Calu3 (cell line): ENCODE measurements around the gene ETV7. TPM values are rescaled to one million over a fixed set of nuclear protein-coding genes. Genes with fewer than 3 reads are reported as not detected.

ENCODE experiments used
- BruUV-seq: library from RNA; stranded (reverse); fragments of 400-500 nt; replicated peaks from 2 replicates; lab custom pipeline; 2021; lab: Mats Ljungman, UMichigan
- CTCF ChIA-PET: fragments of 300-600 bp; sonication (Branson Sonifier 250); formaldehyde crosslinking; loops from one replicate; lab custom pipeline; 2022; ENCODE audit warnings: antibody characterized with exemption; lab: Charles Lee
- DNase-seq: peaks from one replicate; pipeline ENCODE4 v3.0.0; 2022
- H3K27ac Mint-ChIP-seq: one replicate; pipeline ENCODE4 v1.8.0; 2022; ENCODE audit warnings: mixed read lengths; ENCODE audit not compliant: unreplicated experiment
- H3K27me3 Mint-ChIP-seq: one replicate; pipeline ENCODE4 v1.8.0; 2022; ENCODE audit warnings: mixed read lengths; ENCODE audit not compliant: unreplicated experiment
- H3K36me3 Mint-ChIP-seq: one replicate; pipeline ENCODE4 v1.8.0; 2022; ENCODE audit warnings: mild to moderate bottlenecking, moderate library complexity, mixed read lengths; ENCODE audit not compliant: insufficient read depth, unreplicated experiment
- H3K4me1 Mint-ChIP-seq: one replicate; pipeline ENCODE4 v1.8.0; 2022; ENCODE audit warnings: mild to moderate bottlenecking, low read depth, mixed read lengths; ENCODE audit not compliant: unreplicated experiment
- H3K4me3 Mint-ChIP-seq: one replicate; pipeline ENCODE4 v1.8.0; 2022; ENCODE audit warnings: mild to moderate bottlenecking, low read depth, moderate library complexity, mixed read lengths; ENCODE audit not compliant: unreplicated experiment
- H3K9me3 Mint-ChIP-seq: one replicate; pipeline ENCODE4 v1.8.0; 2022; ENCODE audit warnings: low read depth, mixed read lengths; ENCODE audit not compliant: unreplicated experiment
- intact Hi-C: fragments of 100-400 bp; cut with micrococcal nuclease; formaldehyde crosslinking; loops from one replicate; pipeline ENCODE4 v1.10.0; 2022; ENCODE audit not compliant: unreplicated experiment
- total RNA-seq: library from RNA; stranded (reverse); gene quantifications from 2 replicates; pipeline ENCODE4 v1.2.3, GENCODE V29; 2022
- TF ChIP-seq, protein P1 (sequence below): fragments of 200-600 bp; IDR thresholded peaks from one replicate; pipeline ENCODE4 v1.8.0; 2022; ENCODE audit warnings: antibody characterized with exemption; ENCODE audit not compliant: unreplicated experiment

Gene ETV7
- total RNA-seq, 1 experiment from 2014 or later = 2.6 TPM

DNA sequence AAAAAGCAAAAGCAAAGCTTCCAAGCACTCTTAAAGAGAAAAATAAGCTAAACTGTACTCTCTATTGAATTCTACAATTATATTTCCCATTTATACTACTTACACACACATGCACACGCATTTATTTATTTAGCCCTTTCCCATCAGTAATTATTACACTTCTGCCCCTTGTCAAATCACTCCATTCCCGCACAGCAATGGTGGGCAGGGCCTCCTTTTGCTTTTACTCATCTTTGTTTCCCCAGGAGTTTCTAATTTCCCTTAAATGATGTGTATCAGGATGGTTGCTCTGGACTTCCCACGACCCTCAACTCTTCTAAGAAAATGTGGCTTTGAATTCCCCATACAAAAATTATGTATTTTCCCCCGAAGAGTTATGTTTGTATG, 35.2 kb upstream of the ETV7 start:
- H3K36me3 Mint-ChIP-seq = peaks cover 13% of the 10 kb centered on the region
- CTCF ChIA-PET = interaction anchor here (0.5 to 1.0 kb wide), 7 partner anchors 19 to 360 kb away, joined by 3 to 11 read pairs (median 3); partner anchors contain the start of genes KCTD20 and PXT1
- peak overlapping the region; percentile 85 for H3K27ac Mint-ChIP-seq
- peak overlapping the region; percentile 74 for H3K4me3 Mint-ChIP-seq
- intact Hi-C loops = loop anchor here (2.0 kb wide), 1 partner anchor 336 kb away; no protein-coding TSS in a partner anchor
- TF ChIP-seq, protein P1, sequence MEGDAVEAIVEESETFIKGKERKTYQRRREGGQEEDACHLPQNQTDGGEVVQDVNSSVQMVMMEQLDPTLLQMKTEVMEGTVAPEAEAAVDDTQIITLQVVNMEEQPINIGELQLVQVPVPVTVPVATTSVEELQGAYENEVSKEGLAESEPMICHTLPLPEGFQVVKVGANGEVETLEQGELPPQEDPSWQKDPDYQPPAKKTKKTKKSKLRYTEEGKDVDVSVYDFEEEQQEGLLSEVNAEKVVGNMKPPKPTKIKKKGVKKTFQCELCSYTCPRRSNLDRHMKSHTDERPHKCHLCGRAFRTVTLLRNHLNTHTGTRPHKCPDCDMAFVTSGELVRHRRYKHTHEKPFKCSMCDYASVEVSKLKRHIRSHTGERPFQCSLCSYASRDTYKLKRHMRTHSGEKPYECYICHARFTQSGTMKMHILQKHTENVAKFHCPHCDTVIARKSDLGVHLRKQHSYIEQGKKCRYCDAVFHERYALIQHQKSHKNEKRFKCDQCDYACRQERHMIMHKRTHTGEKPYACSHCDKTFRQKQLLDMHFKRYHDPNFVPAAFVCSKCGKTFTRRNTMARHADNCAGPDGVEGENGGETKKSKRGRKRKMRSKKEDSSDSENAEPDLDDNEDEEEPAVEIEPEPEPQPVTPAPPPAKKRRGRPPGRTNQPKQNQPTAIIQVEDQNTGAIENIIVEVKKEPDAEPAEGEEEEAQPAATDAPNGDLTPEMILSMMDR = no peak
- H3K4me1 Mint-ChIP-seq = peaks cover 18% of the 10 kb centered on the region
- no peaks in the 10 kb centered on the region for H3K27me3 Mint-ChIP-seq
- no TSS peak for BruUV-seq
- no peaks in the 10 kb centered on the region for H3K9me3 Mint-ChIP-seq
- no peak for DNase-seq

DNA sequence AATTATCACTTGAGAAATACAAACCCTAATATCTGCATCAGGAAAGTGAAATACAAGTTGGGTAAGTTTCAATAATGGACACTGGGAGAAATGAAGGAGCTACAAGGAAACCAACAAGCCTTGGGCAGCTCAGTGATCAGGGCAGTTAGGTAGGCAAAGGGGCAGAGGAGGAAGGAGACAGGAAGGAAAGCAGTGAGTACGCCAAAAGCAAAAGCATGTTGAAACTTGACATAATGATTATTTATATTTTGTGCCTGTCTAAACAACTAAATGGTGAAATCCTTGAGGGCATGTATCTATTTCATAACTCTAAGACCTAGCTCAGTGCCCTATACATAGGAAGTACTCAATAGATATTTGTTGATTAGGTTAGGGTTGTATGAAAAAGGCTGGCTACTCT, 31.8 kb upstream of the ETV7 start:
- DNase-seq = no peak
- H3K27me3 Mint-ChIP-seq = no peaks in the 10 kb centered on the region
- BruUV-seq = no TSS peak
- H3K4me1 Mint-ChIP-seq = peaks cover 18% of the 10 kb centered on the region
- intact Hi-C loops = no loop called here
- H3K4me3 Mint-ChIP-seq = no peak overlapping the region
- TF ChIP-seq, protein P1 = no peak
- CTCF ChIA-PET = interaction anchor here (1.1 kb wide), 1 partner anchor 17 kb away, joined by 3 read pairs; no protein-coding TSS in a partner anchor
- H3K36me3 Mint-ChIP-seq = peaks cover 13% of the 10 kb centered on the region
- H3K9me3 Mint-ChIP-seq = no peaks in the 10 kb centered on the region
- no peak overlapping the region for H3K27ac Mint-ChIP-seq

DNA sequence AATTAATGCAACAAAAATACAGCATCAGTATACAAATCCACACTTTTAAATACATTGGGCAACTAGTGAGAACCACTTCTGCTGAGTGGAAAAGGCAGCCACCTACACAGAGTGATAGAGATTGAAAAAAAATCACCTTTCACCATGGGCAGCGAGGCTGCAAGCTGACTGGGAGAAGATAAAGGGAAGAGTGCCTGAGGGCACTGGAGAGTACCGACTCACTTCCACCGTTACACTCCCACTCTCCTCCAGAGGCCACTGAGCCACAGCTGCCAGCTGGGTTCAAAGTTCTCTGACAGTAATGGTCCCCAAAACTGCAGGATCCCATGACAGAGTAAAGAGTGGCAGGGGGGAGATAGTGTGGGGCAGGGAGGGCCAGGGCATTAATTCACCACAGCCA, 31.1 kb upstream of the ETV7 start:
- BruUV-seq = no TSS peak
- CTCF ChIA-PET = interaction anchor here (0.7 to 1.1 kb wide), 2 partner anchors 16 to 23 kb away, joined by 3 read pairs; no protein-coding TSS in a partner anchor
- Mint-ChIP-seq H3K4me3 (no peak overlapping the region), H3K4me1 (peaks cover 16% of the 10 kb centered on the region), H3K36me3 (peaks cover 12% of the 10 kb centered on the region), H3K9me3 (no peaks in the 10 kb centered on the region), H3K27ac (no peak overlapping the region), H3K27me3 (no peaks in the 10 kb centered on the region)
- no peak for DNase-seq
- intact Hi-C loops = no loop called here
- TF ChIP-seq, protein P1 = no peak

DNA sequence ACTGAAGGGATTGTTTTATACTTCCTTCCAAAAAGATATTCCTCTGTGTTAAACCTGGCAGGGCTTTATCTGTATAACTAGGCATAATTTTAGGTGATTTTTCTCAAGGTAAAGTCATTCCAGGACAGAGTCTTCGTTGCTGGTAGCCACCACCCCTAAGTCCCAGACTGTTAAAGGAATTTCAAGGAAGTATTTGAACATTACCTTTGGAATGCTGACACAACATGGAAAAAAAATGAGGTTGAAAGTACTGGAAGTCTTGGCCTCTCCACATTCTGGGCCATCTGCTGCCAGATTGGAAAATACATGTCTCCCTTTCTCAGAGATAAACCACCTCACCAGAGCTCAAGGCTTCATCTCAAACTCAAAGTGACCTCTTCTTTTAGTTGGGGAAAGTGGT, 27.0 kb upstream of the ETV7 start:
- TF ChIP-seq, protein P1 = no peak
- no TSS peak for BruUV-seq
- CTCF ChIA-PET = no interaction called here
- intact Hi-C loops = no loop called here
- no peak overlapping the region for H3K27ac Mint-ChIP-seq
- H3K36me3 Mint-ChIP-seq = no peaks in the 10 kb centered on the region
- H3K9me3 Mint-ChIP-seq = no peaks in the 10 kb centered on the region
- H3K27me3 Mint-ChIP-seq = peaks cover 15% of the 10 kb centered on the region
- no peak for DNase-seq
- H3K4me3 Mint-ChIP-seq = no peak overlapping the region
- no peaks in the 10 kb centered on the region for H3K4me1 Mint-ChIP-seq
